Stimulated activated CD8-positive, alpha-beta memory T cell treated with anti-CD3 and anti-CD28 coated beads, Interleukin-15, amount 100 ng/mL, for 1 hour (primary cell): ENCODE data around the gene APBB1.

ENCODE experiments used
- DNase-seq: peaks from one replicate; pipeline ENCODE4 v3.0.0-alpha.2; 2020; ENCODE audit warnings: low read depth

The APBB1 gene

GRCh38 chr11:6351782-6352382 is 67.0 kb downstream of the APBB1 start:
- no peak for DNase-seq

- DNase-seq, result no peak
These were observed 68.4 kb downstream of the APBB1 start for GRCh38 chr11:6350486-6350885.

- no peak for DNase-seq
These were observed 68.9 kb downstream of the APBB1 start for GRCh38 chr11:6350043-6350442.

- no peak for DNase-seq
These were observed 73.5 kb downstream of the APBB1 start for GRCh38 chr11:6345366-6345765.
